Neural cell (in vitro differentiated cells): ENCODE results near the gene MAPT. TPM values are rescaled to one million over a fixed set of nuclear protein-coding genes. Genes with fewer than 3 reads are reported as not detected.
"Not testable (repeated sequence)": the region's sequence is repeated elsewhere in the genome, so short reads cannot be mapped to it uniquely, and the experiment has no call there.

Source experiments
- H2AFZ ChIP-seq: fragments of 200-600, 300-800 bp; sonication (generic), shearing (Covaris generic); 2 replicates; pipeline ENCODE4 v1.6.0; 2014; ENCODE audit warnings: low read depth, mild to moderate bottlenecking, antibody characterized with exemption, low read length, moderate library complexity
- H3F3A ChIP-seq: fragments of 200-600 bp; shearing (Covaris generic); 2 replicates; pipeline ENCODE4 v1.6.1; 2016; ENCODE audit warnings: mild to moderate bottlenecking, moderate library complexity, mixed read lengths, antibody characterized with exemption, low read length; ENCODE audit not compliant: insufficient read depth, poor library complexity, severe bottlenecking
- H3K27ac ChIP-seq: fragments of 200-600, 300-800 bp; sonication (generic), shearing (Covaris generic); 2 replicates; pipeline ENCODE4 v1.5.1; 2014; ENCODE audit warnings: mild to moderate bottlenecking, low read length, moderate library complexity
- H3K27me3 ChIP-seq: fragments of 300-800, 200-600 bp; sonication (generic), shearing (Covaris generic); 2 replicates; pipeline ENCODE4 v1.6.0; 2014; ENCODE audit warnings: mild to moderate bottlenecking, low read depth, low read length, moderate library complexity; ENCODE audit not compliant: insufficient read depth
- H3K36me3 ChIP-seq: fragments of 300-800, 200-600 bp; sonication (generic), shearing (Covaris generic); 2 replicates; pipeline ENCODE4 v1.5.1; 2014; ENCODE audit warnings: mild to moderate bottlenecking, antibody characterized with exemption, low read length, moderate library complexity; ENCODE audit not compliant: insufficient read depth
- H3K4me2 ChIP-seq: fragments of 300-800, 200-600 bp; sonication (generic), shearing (Covaris generic); 2 replicates; pipeline ENCODE4 v1.6.0; 2014; ENCODE audit warnings: mild to moderate bottlenecking, low read length
- H3K4me3 ChIP-seq: fragments of 300-800, 200-600 bp; sonication (generic), shearing (Covaris generic); 2 replicates; pipeline ENCODE4 v1.5.1; 2014; ENCODE audit warnings: mild to moderate bottlenecking, low read length, moderate library complexity
- H3K79me2 ChIP-seq: fragments of 200-600 bp; shearing (Covaris generic); replicated peaks from 2 replicates; pipeline ENCODE4 v1.6.0; 2014; ENCODE audit warnings: mild to moderate bottlenecking, low read length, moderate library complexity; ENCODE audit not compliant: insufficient read depth
- H3K9ac ChIP-seq: fragments of 300-800, 200-600 bp; sonication (generic), shearing (Covaris generic); 2 replicates; pipeline ENCODE4 v1.6.1; 2016; ENCODE audit warnings: mild to moderate bottlenecking, low read length, mixed read lengths
- H3K9me2 ChIP-seq: fragments of 200-600 bp; shearing (Covaris generic); 2 replicates; pipeline ENCODE4 v1.6.1; 2016; ENCODE audit warnings: mild to moderate bottlenecking, low read length, mixed read lengths; ENCODE audit not compliant: insufficient read depth
- H3K9me3 ChIP-seq: fragments of 200-600, 300-800 bp; sonication (generic), shearing (Covaris generic); 2 replicates; pipeline ENCODE4 v1.6.1; 2016; ENCODE audit warnings: mild to moderate bottlenecking, mixed run types, low read length, moderate library complexity, mixed read lengths
- H4K20me1 ChIP-seq: fragments of 200-600 bp; shearing (Covaris generic); 2 replicates; pipeline ENCODE4 v1.6.1; 2016; ENCODE audit warnings: mild to moderate bottlenecking, mixed run types; ENCODE audit not compliant: insufficient read depth
- EP300 ChIP-seq: fragments of 450-650 bp; conservative IDR thresholded peaks from 2 replicates; pipeline ENCODE4 v1.6.1; 2014; ENCODE audit warnings: antibody characterized with exemption, mild to moderate bottlenecking, moderate library complexity; ENCODE audit not compliant: poor library complexity, severe bottlenecking
- EZH2 ChIP-seq: fragments of 200-600, 300-800 bp; shearing (Covaris generic), sonication (generic); IDR thresholded peaks from 2 replicates; pipeline ENCODE4 v1.6.1; 2014; ENCODE audit warnings: antibody characterized with exemption, low read length, borderline replicate concordance, mild to moderate bottlenecking; ENCODE audit not compliant: insufficient read depth, poor library complexity, severe bottlenecking
- MXI1 ChIP-seq: fragments of 450-650 bp; conservative IDR thresholded peaks from 2 replicates; pipeline ENCODE4 v1.6.1; 2014; ENCODE audit warnings: antibody characterized with exemption, mild to moderate bottlenecking; ENCODE audit not compliant: poor library complexity, severe bottlenecking
- POLR2AphosphoS5 ChIP-seq: IDR thresholded peaks from 2 replicates; pipeline ENCODE4 v1.6.1; 2012
- RAD21 ChIP-seq: fragments of 450-650 bp; conservative IDR thresholded peaks from 2 replicates; pipeline ENCODE4 v1.6.1; 2014; ENCODE audit warnings: antibody characterized with exemption, mild to moderate bottlenecking, moderate library complexity
- SMC3 ChIP-seq: fragments of 450-650 bp; conservative IDR thresholded peaks from 2 replicates; pipeline ENCODE4 v1.6.1; 2014; ENCODE audit warnings: antibody characterized with exemption, mild to moderate bottlenecking, moderate library complexity; ENCODE audit not compliant: poor library complexity
- TAF1 ChIP-seq: IDR thresholded peaks from 2 replicates; pipeline ENCODE4 v1.6.1; 2012; ENCODE audit warnings: low read depth
- polyA plus RNA-seq: library from polyadenylated mRNA; depleted of rRNA; stranded (reverse); fragments of >200 nt; gene quantifications from 2 replicates; pipeline ENCODE4 v1.2.3, GENCODE V29; 2014
- TF ChIP-seq, protein P1 (sequence below): fragments of 450-650 bp; IDR thresholded peaks from 2 replicates; pipeline ENCODE4 v1.5.1; 2014; ENCODE audit warnings: antibody characterized with exemption, mild to moderate bottlenecking, moderate library complexity; ENCODE audit not compliant: poor library complexity, severe bottlenecking
- TF ChIP-seq, protein P2 (sequence below): IDR thresholded peaks from 2 replicates; pipeline ENCODE4 v1.6.1; 2012; ENCODE audit warnings: borderline replicate concordance

MAPT gene
- polyA plus RNA-seq, 1 donor from 2014 or later = 94.5 TPM

DNA sequence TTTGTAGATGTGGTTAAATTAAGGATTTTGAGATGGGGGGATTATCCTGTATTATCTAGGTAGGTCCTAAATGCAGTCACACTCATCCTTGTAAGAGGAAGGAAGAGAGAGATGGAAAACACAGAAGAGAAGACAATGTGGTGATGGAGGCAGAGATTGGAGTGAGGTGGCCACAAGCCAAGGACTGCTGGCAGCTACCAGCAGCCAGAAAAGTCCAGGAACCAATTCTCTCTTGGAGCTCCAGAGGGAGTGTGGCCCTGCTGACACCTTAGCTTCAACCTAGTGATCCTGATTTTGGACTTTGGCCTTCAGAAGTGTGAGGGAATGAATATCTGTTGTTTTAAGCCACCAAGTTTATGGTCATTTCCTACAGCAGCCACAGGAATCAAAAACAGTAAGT is 18.0 kb downstream of the MAPT start:
- Histone ChIP-seq H3K27ac (no peak overlapping the region), H2AFZ (no peak overlapping the region), H3K4me3 (no peak overlapping the region), H3K79me2 (peaks cover 29% of the 10 kb centered on the region), H3K36me3 (peaks cover 11% of the 10 kb centered on the region), H3K27me3 (no peaks in the 10 kb centered on the region), H4K20me1 (peaks cover 50% of the 10 kb centered on the region), H3K9me2 (no peaks in the 10 kb centered on the region), H3K4me2 (no peak overlapping the region), H3K9ac (no peak overlapping the region), H3K9me3 (peaks cover 11% of the 10 kb centered on the region), H3F3A (no peaks in the 10 kb centered on the region)
- no peak for TF ChIP-seq EP300
- TF ChIP-seq MXI1 = no peak
- no peak for TF ChIP-seq RAD21
- TF ChIP-seq, protein P1, sequence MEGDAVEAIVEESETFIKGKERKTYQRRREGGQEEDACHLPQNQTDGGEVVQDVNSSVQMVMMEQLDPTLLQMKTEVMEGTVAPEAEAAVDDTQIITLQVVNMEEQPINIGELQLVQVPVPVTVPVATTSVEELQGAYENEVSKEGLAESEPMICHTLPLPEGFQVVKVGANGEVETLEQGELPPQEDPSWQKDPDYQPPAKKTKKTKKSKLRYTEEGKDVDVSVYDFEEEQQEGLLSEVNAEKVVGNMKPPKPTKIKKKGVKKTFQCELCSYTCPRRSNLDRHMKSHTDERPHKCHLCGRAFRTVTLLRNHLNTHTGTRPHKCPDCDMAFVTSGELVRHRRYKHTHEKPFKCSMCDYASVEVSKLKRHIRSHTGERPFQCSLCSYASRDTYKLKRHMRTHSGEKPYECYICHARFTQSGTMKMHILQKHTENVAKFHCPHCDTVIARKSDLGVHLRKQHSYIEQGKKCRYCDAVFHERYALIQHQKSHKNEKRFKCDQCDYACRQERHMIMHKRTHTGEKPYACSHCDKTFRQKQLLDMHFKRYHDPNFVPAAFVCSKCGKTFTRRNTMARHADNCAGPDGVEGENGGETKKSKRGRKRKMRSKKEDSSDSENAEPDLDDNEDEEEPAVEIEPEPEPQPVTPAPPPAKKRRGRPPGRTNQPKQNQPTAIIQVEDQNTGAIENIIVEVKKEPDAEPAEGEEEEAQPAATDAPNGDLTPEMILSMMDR = no peak
- no peak for TF ChIP-seq EZH2

DNA sequence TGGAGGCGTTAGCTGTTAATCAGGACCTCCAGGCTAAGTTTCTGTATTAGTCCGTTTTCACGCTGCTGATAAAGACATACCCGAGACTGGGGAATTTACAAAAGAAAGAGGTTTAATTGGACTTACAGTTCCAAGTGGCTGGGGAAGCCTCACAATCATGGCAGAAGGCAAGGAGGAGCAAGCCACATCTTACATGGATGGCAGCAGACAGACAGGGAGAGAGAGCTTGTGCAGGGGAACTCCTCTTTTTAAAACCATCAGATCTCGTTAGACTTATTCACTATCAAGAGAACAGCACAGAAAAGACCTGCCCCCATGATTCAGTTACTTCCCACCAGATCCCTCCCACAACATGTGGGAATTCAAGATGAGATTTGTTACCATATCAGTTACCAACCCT is 18.7 kb downstream of the MAPT start:
- not testable (repeated sequence) for H3K4me3 ChIP-seq, H3F3A ChIP-seq, H2AFZ ChIP-seq, H3K27ac ChIP-seq, H3K4me2 ChIP-seq, H3K9me2 ChIP-seq, H3K9ac ChIP-seq, H3K27me3 ChIP-seq
- Histone ChIP-seq H4K20me1 (peaks cover 45% of the 10 kb centered on the region), H3K9me3 (peaks cover 11% of the 10 kb centered on the region), H3K36me3 (peaks cover 11% of the 10 kb centered on the region), H3K79me2 (peaks cover 25% of the 10 kb centered on the region)

DNA sequence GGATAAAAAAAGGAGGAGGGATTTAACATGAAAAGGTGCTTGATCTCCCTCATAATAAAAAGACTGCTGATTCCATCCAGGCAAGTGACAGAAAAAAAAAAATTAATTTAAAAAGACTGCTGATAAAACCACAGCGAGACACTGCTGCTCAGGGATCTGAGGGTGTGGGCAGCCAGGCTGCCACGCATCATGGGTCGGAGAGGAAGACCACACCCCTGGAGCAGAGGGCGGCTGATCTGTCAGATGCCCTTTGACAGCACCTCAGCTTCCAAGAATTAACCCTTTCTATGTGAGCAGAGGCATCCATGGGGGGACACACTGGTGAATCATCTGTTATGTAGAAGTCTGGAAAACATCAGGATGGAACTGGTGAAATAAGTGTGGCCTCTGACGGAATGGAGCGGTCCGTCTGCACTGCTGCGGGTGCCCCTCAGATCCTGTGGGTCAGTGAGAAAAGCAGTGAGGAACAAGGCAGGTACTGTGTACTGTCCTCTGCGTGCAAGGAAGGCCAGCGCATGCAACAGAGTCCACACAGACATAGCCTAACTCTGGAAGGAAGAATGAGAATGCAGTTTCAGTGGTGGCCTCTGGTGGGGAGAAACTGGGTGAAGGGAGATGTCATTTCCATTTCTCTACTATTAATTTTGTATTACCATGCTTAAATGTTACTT is 19.8 kb downstream of the MAPT start:
- Histone ChIP-seq H3K9ac (no peak overlapping the region), H3K4me3 (no peak overlapping the region), H3K9me2 (no peaks in the 10 kb centered on the region), H3F3A (no peaks in the 10 kb centered on the region), H3K36me3 (peaks cover 11% of the 10 kb centered on the region), H3K4me2 (no peak overlapping the region), H3K79me2 (peaks cover 17% of the 10 kb centered on the region), H3K27me3 (no peaks in the 10 kb centered on the region), H3K27ac (no peak overlapping the region), H2AFZ (no peak overlapping the region), H4K20me1 (peaks cover 40% of the 10 kb centered on the region), H3K9me3 (peaks cover 11% of the 10 kb centered on the region)
- TF ChIP-seq SMC3 (no peak), RAD21 (no peak), TAF1 (no peak), POLR2AphosphoS5 (no peak), EP300 (no peak), MXI1 (no peak), EZH2 (no peak)
- TF ChIP-seq, protein P1 = no peak
- TF ChIP-seq, protein P2, sequence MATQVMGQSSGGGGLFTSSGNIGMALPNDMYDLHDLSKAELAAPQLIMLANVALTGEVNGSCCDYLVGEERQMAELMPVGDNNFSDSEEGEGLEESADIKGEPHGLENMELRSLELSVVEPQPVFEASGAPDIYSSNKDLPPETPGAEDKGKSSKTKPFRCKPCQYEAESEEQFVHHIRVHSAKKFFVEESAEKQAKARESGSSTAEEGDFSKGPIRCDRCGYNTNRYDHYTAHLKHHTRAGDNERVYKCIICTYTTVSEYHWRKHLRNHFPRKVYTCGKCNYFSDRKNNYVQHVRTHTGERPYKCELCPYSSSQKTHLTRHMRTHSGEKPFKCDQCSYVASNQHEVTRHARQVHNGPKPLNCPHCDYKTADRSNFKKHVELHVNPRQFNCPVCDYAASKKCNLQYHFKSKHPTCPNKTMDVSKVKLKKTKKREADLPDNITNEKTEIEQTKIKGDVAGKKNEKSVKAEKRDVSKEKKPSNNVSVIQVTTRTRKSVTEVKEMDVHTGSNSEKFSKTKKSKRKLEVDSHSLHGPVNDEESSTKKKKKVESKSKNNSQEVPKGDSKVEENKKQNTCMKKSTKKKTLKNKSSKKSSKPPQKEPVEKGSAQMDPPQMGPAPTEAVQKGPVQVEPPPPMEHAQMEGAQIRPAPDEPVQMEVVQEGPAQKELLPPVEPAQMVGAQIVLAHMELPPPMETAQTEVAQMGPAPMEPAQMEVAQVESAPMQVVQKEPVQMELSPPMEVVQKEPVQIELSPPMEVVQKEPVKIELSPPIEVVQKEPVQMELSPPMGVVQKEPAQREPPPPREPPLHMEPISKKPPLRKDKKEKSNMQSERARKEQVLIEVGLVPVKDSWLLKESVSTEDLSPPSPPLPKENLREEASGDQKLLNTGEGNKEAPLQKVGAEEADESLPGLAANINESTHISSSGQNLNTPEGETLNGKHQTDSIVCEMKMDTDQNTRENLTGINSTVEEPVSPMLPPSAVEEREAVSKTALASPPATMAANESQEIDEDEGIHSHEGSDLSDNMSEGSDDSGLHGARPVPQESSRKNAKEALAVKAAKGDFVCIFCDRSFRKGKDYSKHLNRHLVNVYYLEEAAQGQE = no peak
